Cortex of kidney (tissue), 1 donor: ENCODE data around the gene ANTKMT.
"Not testable (repeated sequence)": the region's sequence is repeated elsewhere in the genome, so short reads cannot be mapped to it uniquely, and the experiment has no call there.

Experiments
- DNase-seq: peaks from one replicate; lab custom pipeline; 2025; lab: John Stamatoyannopoulos, UW

The ANTKMT gene

GRCh38 chr16:743794-744500 is 23.0 kb downstream of the ANTKMT start:
- DNase-seq, result no peak

- DNase-seq, result no peak
These were observed 24.8 kb downstream of the ANTKMT start for GRCh38 chr16:745739-746138.

GRCh38 chr16:746637-747036 is 25.7 kb downstream of the ANTKMT start:
- DNase-seq, result no peak

GRCh38 chr16:747978-748746 is 27.2 kb downstream of the ANTKMT start:
- no peak for DNase-seq

- no peak for DNase-seq
These were observed 28.1 kb downstream of the ANTKMT start for GRCh38 chr16:749010-749409.

- no peak for DNase-seq
These were observed 29.5 kb downstream of the ANTKMT start for GRCh38 chr16:750485-750884.

GRCh38 chr16:751152-752006 is 30.4 kb downstream of the ANTKMT start:
- no peak for DNase-seq

GRCh38 chr16:752007-752312 is 31.0 kb downstream of the ANTKMT start:
- no peak for DNase-seq

GRCh38 chr16:754121-754607 is 33.2 kb downstream of the ANTKMT start:
- DNase-seq, result not testable (repeated sequence)

GRCh38 chr16:754656-755055 is 33.7 kb downstream of the ANTKMT start:
- no peak for DNase-seq

GRCh38 chr16:756428-756827 is 35.5 kb downstream of the ANTKMT start:
- no peak for DNase-seq

GRCh38 chr16:759110-759910 is 38.4 kb downstream of the ANTKMT start:
- no peak for DNase-seq

- no peak for DNase-seq
These were observed 39.1 kb downstream of the ANTKMT start for GRCh38 chr16:760065-760464.

- DNase-seq, result no peak
These were observed 39.8 kb downstream of the ANTKMT start, which contains the start of gene MSLN for GRCh38 chr16:760545-761343. MSLN (plus strand) TSS chr16:760734; CDS start chr16:762681, 1,947 bp downstream.

GRCh38 chr16:761625-762513 is 40.9 kb downstream of the ANTKMT start:
- no peak for DNase-seq

GRCh38 chr16:762595-763268 is 41.8 kb downstream of the ANTKMT start:
- no peak for DNase-seq

- DNase-seq, result no peak
These were observed 42.6 kb downstream of the ANTKMT start for GRCh38 chr16:763369-764183.

- no peak for DNase-seq
These were observed 43.3 kb downstream of the ANTKMT start for GRCh38 chr16:764184-764750.
